HuH-7.5 (cell line): ENCODE results near the gene FAIM2.
"Not testable (repeated sequence)": the region's sequence is repeated elsewhere in the genome, so short reads cannot be mapped to it uniquely, and the experiment has no call there.

ENCODE experiments used
- DNase-seq: peaks from one replicate; pipeline ENCODE4 v3.0.0; 2011; ENCODE audit warnings: low spot score

Gene FAIM2

GRCh38 chr12:49878021-49878420, 25.7 kb downstream of the FAIM2 start:
- DNase-seq, result no peak

DNA sequence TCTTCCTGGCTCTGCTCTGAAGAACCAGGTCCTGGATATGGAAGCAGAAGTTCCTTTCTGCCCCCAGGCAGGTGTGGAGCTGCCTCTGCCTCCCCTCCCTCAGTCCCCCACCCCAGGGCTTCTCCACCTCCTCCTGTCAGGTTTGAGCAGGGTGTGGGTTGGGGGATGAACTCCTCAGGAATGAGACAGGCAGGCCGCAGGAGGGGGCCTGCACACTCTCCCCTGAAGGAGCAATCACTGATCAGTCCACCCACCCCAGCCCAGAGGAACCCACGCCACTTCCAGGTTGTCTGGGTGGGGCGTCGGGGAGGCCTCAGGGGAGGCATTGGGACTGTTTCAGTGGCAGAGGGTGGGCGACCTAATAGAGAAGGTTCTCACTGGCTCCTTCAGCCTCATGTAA, 26.6 kb downstream of the FAIM2 start:
- no peak for DNase-seq

GRCh38 chr12:49876070-49876469, 27.6 kb downstream of the FAIM2 start:
- no peak for DNase-seq

DNA sequence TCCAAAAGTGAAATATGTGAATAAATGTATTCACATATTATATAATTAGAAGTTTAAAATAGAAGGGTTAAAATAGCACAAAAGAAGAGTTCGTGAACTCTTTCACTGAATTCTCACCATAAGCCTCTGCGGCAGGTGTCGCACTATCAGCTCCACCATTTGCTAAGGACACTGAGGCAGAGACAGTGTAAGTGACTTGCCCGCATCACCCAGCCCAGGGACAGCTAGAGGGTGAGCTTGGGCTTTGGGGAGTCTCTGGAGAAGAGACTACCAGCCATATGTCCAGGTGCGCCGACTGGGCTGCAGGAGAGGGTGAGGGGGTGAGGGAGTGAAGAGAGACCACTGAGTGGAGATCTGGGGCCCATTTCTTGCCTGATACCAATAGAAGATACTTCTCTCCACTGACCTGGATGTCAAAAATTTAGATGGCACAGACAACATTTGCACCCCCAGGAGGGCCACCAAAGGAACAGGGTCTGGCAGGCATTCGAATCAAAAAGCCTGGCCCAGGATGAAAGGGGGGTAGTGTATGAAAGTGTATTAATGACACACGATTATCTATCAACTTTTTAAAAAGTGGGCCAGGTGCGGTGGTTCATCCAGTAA, 28.5 kb downstream of the FAIM2 start:
- no peak for DNase-seq

- no peak for DNase-seq
Observed at GRCh38 chr12:49874142-49874897, 29.4 kb downstream of the FAIM2 start.

DNA sequence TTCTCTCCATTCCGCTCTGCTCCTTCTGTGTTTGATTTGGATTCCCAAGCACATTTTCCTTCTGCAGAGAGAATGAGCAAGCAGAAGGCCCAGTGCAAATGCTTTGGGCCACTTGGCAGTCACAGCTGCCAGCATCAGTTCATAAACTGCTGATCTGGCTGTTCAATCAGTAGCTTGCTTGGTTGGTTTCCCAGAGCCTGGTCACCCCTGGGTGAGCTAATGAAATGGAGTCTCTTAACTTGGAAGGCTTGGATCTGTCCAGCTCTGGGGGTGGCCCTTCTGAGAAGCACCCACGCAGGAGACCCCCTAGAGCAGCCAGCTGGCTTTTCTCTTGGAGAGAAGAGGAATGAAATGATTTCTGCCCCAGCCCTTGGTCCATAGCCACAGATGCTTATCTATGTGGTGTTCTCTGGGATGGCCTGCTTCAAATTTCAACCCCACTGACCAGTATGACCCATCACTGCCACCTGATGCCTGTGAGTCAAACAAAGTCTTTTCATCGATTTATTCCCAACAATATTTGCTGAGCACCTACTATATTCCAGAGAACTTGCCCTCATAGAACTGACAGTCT, 30.3 kb downstream of the FAIM2 start:
- DNase-seq, result no peak

DNA sequence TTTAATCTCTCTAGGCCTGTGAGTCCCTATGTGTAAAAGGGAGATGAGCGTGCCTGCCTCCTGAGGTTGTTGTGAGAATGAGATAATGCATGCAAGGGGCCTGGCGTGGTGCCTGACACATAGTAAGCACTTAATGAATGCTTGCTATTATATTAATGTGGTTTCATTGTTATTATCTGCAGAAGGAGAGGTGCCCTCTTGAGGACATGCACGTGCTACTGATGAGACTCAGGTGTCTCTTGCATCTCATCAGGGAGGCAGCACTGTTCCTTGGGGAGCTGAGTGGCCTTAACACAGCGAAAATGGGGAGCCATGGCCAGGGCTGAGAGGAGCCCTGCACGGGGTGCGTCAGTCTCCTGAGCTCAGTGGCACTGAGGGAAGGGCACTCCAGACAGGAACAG, 30.9 kb downstream of the FAIM2 start:
- no peak for DNase-seq

- no peak for DNase-seq
Observed at GRCh38 chr12:49872381-49872780, 31.3 kb downstream of the FAIM2 start.

DNA sequence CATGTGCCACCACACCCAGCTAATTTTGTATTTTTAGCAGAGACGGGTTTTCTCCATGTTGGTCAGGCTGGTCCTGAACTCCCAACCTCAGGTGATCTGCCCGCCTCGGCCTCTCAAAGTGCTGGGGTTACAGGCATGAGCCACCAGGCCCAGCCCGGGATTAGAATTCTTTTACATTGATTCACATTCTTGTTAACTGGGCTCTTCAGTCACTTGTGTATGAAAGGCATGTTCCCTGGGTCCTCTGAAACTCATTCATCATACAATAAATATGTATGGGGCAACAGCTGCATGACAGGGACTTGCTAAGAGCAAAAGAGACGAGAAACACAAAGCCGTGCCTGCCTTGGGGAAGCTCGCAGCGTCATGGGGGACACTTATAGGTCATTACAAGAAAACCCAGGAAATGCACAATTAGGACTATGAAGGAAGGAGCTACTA, 31.9 kb downstream of the FAIM2 start:
- not testable (repeated sequence) for DNase-seq

DNA sequence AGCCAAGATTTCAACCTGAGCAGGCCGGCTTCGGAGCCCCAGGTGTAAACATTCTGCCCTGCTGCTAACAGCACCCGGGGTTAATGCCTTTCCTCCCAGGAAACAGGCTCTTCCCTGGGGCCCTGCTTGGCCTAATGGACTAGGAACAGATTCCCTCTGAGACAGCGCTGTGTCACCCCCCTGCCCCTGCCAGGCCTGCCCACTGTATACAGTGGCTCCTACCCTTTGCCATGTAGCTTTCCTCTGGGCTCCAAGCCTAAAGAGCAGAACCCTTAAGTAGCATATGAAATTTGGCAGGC, 32.5 kb downstream of the FAIM2 start:
- no peak for DNase-seq

GRCh38 chr12:49870501-49871262, 33.0 kb downstream of the FAIM2 start:
- no peak for DNase-seq

DNA sequence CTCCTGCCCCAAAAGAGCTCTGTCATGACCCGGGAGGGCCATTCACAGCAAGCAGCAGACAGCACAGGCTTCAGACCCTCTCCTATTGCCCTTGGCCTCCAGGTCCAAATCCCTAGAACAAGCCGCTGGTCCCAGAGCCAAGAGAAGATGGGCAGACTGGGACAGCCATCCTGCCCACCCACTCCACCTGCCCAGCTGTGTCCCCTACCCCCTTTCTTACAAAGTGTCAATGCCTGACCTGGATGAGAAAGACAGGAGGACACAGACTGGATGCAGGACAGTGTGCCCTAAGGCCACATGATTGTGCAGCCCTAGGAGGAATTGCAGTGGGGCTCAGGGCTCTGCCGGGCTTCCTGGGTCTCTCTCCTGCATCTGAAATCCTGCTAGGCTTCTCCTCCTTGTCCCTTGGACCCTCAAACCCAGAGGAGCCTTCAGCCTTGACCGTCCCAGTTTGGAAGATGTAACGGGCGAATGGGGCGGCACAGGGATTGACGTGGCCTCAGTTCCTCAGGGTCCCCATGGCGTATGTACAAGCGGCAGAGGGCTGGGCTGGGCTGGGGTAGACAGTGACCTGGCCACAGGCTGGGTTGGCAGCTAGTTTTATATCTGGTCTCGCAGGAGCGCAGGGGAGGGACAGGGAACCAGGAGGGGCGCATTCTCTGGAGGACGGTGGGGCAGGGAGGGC, 33.7 kb downstream of the FAIM2 start:
- DNase-seq, result no peak

DNA sequence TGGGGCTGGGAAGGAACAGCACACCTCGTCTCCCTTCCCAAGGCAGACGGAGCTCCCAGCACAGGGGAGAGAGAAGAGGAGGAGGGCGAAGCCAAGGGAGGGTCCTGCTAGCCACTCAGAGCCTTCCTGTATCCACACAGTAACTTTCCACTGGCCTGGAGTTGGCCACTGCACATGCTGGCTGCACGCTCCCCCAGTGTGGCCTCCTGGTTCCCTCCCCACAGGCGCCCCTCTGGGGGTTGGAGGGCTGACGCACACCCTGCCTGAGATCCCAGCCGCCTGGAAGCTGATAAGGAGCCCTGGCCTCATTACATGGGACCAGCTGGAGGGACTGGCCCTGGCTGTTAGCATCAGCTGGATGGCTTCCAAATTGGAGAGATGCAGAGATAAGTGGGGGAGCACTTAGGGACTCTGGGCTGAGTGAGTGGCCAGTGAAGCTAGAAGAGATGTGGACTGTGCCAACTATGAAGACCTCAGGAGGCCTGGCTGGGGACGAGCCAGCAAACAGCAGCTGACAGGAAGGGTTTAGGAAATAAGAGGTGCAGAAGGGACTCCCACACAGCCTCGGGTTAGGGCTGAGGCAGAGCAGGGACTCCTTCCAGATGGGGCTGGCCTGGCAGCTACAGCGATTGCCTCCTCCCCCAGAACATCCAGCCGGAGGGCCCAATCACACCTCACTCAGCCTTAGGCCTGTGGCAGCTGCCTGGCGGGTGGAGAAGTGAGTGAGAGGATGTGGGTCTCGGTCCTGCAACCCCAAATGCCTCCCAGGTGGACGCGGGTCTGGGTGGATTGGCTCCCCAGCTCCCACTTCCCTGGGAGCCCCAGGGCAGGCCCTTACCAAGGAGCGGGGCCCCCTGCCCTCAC, 34.5 kb downstream of the FAIM2 start:
- peak; percentile 61 for DNase-seq

DNA sequence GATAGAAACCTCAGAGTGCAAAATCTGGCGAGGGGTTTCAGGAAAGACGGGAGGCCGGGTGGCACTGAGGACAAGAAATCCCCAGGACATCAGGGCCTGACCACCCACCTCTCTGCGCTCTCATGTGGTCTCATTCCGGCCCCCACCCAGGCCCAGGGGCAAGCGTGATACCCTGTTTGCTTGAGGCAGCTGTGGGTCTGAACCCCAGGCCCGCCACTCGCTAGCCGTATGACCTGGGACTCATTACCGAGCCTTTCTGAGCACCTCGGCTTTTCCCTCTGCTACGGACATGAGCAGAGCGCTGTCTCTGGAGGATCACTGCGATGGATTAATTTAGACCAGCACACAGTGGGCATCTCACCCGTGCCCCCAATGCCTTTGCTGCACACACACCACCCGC, 35.3 kb downstream of the FAIM2 start:
- DNase-seq, result no peak

GRCh38 chr12:49867570-49868341, 35.9 kb downstream of the FAIM2 start:
- DNase-seq, result no peak

- DNase-seq, result peak; percentile 96
Observed at GRCh38 chr12:49866859-49867569, 36.7 kb downstream of the FAIM2 start.

DNA sequence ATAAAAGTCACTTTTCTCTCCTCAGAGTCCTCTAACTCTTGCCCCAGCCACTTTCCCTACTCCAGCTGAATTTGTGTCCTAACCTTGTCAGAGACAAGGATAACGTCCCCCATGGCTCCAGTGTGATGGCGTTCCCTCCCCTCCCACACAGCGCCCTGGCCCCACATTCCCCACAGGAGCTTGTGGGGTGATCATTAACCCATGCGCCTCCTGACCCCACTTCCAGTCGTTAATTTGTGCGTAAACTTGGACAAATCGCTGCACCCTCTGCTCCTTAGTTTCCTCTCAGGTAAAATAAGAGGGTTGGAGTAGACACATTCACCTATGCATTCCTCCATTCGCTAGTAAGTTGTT, 37.9 kb downstream of the FAIM2 start:
- DNase-seq, result no peak

DNA sequence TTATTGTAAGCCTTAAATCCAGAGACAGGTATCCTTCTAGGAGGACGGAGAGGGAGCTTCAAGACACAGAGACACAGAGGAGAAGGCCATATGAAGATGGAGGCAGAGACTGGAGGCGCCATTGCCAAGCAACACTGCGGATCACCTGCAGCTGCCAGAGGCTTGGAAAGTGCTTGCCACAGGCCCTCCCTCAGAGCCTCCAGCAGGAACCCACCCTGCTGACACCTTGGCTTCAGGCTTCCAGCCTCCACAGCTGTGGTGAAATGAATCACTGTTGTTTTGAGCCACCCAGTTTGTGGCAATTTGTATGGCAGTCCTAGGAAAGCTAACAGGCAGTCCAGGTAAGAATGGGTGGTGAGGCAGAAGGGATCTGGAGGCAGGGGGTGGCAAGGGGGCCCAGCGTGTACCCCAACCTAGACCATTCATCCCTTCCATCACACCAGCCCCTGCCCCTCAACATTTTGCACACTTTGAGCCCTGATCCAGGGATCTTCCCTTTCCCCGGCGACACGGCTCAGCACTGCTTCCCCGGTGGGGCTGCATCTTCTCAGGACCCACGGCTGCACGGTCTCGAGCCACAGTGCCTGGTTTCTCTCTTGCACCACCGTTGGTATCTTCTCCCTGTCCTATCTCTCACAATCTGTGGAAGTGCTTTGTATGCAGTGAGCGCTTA, 38.5 kb downstream of the FAIM2 start:
- no peak for DNase-seq

- no peak for DNase-seq
Observed at GRCh38 chr12:49864798-49865090, 39.0 kb downstream of the FAIM2 start.
